ENCODE results near the gene MAMLD1. TPM values are rescaled to one million over a fixed set of nuclear protein-coding genes. Genes with fewer than 3 reads are reported as not detected.
A peak's percentile ranks its signal among the peaks of the same experiment; 100 is the strongest.

Gene MAMLD1
- total and polyA plus RNA-seq, 12 donors: 1.2 to 4.2 (median 2.3) TPM

- peak in 5 of 8 donors; percentile 12 to 73 (median 67) for ATAC-seq
- intact Hi-C loops (cut with DNase I): no loop called here
Measured at GRCh38 chrX:150316564-150316963, 46.6 kb upstream of the MAMLD1 start.

DNA sequence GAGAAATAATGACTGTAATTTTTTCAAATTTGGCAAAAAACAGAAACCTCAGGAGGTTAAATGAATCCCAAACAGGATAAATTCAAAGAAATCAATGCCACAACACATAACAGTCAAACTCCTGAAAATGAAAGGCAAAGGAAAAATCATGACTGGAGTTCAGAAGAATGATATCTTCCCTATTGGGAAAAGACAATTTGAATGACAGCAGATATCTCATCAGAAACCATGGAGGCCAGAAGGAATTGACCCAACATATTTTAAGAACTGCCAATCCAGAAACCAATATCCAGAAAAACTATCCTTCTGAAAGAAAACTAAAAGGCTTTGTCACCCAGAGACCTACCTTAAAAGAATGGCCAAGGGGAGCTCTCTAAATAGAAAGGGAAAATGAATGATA lies 40.1 kb upstream of the MAMLD1 start:
- no peak for ATAC-seq
- intact Hi-C loops (cut with DNase I): no loop called here

More at GRCh38 chrX:150316564-150316963, 46.6 kb upstream of the MAMLD1 start:
- no peak overlapping the region for H3K27ac ChIP-seq
- WGBS, 2 donors: 9 to 33% methylated on average over 3 of the region's 3 CpGs
- TF ChIP-seq, protein P1, sequence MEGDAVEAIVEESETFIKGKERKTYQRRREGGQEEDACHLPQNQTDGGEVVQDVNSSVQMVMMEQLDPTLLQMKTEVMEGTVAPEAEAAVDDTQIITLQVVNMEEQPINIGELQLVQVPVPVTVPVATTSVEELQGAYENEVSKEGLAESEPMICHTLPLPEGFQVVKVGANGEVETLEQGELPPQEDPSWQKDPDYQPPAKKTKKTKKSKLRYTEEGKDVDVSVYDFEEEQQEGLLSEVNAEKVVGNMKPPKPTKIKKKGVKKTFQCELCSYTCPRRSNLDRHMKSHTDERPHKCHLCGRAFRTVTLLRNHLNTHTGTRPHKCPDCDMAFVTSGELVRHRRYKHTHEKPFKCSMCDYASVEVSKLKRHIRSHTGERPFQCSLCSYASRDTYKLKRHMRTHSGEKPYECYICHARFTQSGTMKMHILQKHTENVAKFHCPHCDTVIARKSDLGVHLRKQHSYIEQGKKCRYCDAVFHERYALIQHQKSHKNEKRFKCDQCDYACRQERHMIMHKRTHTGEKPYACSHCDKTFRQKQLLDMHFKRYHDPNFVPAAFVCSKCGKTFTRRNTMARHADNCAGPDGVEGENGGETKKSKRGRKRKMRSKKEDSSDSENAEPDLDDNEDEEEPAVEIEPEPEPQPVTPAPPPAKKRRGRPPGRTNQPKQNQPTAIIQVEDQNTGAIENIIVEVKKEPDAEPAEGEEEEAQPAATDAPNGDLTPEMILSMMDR (IDR thresholded peaks at IDR 0.05): no peak
- H3K9me3 ChIP-seq: no peaks in the 10 kb centered on the region
- H3K27me3 ChIP-seq: no peaks in the 10 kb centered on the region
- H3K4me1 ChIP-seq: no peaks in the 10 kb centered on the region
- H3K36me3 ChIP-seq: no peaks in the 10 kb centered on the region
- no peak overlapping the region for H3K4me3 ChIP-seq
- DNase-seq: peak; percentile 23 to 24

GRCh38 chrX:150324035-150324728 lies 38.9 kb upstream of the MAMLD1 start:
- intact Hi-C loops (cut with DNase I): no loop called here

More for the DNA sequence above, 40.1 kb upstream of the MAMLD1 start:
- Histone ChIP-seq H3K9me3 (peaks cover 0 to 4% (median 0%) of the 10 kb centered on the region in 11 donors), H3K4me3 (no peak overlapping the region), H3K4me1 (peaks cover 0 to 4% (median 0%) of the 10 kb centered on the region in 9 donors), H3K27me3 (no peaks in the 10 kb centered on the region), H3K36me3 (no peaks in the 10 kb centered on the region), H3K27ac (no peak overlapping the region)
- TF ChIP-seq, protein P1 (IDR thresholded peaks at IDR 0.05): no peak
- DNase-seq: no peak

DNA sequence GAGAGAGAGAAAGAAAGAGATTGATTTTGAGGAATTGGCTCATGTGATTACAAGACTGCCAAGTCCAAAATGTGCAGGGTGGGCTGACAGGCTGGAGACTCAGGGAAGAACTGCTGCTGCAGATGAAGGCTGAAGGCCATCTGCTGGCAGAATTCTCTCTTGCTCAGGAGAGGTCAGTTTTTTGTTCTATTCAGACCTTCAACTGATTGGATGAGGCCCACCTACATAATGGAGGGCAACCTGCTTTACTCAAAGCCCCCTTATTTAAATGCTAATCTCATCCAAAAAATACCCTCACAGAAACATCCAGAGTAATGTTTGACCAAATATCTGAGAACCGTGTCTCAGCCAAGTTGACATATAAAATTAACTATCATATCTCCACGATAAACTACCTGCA lies 38.2 kb upstream of the MAMLD1 start:
- DNase-seq (no peak), ATAC-seq (no peak)
- Histone ChIP-seq H3K27me3 (peaks cover 0 to 14% (median 0%) of the 10 kb centered on the region in 7 donors), H3K27ac (no peak overlapping the region), H3K4me3 (no peak overlapping the region), H3K36me3 (no peaks in the 10 kb centered on the region), H3K9me3 (peaks cover 0 to 4% (median 0%) of the 10 kb centered on the region in 11 donors), H3K4me1 (peaks cover 0 to 4% (median 0%) of the 10 kb centered on the region in 9 donors)
- WGBS, 2 donors: 86 to 93% methylated on average over 2 of the region's 2 CpGs
- intact Hi-C loops (cut with DNase I): no loop called here
- TF ChIP-seq, protein P1 (IDR thresholded peaks at IDR 0.05): no peak

More at GRCh38 chrX:150324035-150324728, 38.9 kb upstream of the MAMLD1 start:
- Histone ChIP-seq H3K36me3 (no peaks in the 10 kb centered on the region), H3K4me3 (no peak overlapping the region), H3K9me3 (peaks cover 0 to 4% (median 0%) of the 10 kb centered on the region in 11 donors), H3K4me1 (peaks cover 0 to 4% (median 0%) of the 10 kb centered on the region in 9 donors), H3K27ac (no peak overlapping the region), H3K27me3 (peaks cover 0 to 7% (median 0%) of the 10 kb centered on the region in 7 donors)
- 58 to 66% methylated on average over 4 of the region's 4 CpGs for WGBS, 2 donors
- no peak for DNase-seq
- TF ChIP-seq, protein P1 (IDR thresholded peaks at IDR 0.05): no peak
- peak in 1 of 8 donors; percentile 64 for ATAC-seq

Measured in heart right ventricle (tissue), 16 donors.